GM19395 (cell line): Measurements from ENCODE around the gene TBX15.

ENCODE experiments used
- ATAC-seq: cut with Tn5 transposase; IDR thresholded peaks from one replicate; pipeline ENCODE4 v1.9.1; 2021; ENCODE audit warnings: mild to moderate bottlenecking, moderate library complexity; ENCODE audit not compliant: unreplicated experiment

The TBX15 gene

DNA sequence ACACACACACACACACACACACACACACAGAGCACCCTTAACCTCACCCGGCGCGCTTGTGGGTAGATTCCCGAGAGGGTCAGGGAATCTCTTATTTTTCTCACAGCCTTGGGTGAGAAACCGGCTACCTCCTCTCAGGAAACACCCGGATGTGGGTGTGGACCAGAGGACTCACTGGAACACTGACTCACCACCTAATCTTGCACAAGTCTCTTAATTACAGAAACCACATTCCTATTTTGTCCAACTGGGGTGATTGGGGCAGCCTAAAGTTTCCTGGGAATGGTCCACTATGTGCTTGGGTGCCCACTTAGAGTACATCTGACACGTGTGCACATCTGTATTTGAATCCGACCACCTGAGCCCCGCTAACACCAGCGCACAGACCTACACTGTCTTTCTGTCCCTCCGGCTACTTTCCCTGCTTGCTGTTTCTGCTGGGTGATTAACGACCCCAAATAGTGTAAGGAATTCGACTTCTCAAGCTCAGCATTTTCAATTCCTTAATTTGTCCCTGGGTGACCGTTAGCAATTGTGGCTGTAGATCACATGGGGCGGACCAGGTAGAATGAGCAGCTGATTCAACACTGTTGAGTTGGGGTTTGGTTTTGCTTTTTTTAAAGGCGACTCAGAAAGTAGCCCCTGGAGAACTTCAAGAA, 14.0 kb upstream of the TBX15 start:
- no peak for ATAC-seq

DNA sequence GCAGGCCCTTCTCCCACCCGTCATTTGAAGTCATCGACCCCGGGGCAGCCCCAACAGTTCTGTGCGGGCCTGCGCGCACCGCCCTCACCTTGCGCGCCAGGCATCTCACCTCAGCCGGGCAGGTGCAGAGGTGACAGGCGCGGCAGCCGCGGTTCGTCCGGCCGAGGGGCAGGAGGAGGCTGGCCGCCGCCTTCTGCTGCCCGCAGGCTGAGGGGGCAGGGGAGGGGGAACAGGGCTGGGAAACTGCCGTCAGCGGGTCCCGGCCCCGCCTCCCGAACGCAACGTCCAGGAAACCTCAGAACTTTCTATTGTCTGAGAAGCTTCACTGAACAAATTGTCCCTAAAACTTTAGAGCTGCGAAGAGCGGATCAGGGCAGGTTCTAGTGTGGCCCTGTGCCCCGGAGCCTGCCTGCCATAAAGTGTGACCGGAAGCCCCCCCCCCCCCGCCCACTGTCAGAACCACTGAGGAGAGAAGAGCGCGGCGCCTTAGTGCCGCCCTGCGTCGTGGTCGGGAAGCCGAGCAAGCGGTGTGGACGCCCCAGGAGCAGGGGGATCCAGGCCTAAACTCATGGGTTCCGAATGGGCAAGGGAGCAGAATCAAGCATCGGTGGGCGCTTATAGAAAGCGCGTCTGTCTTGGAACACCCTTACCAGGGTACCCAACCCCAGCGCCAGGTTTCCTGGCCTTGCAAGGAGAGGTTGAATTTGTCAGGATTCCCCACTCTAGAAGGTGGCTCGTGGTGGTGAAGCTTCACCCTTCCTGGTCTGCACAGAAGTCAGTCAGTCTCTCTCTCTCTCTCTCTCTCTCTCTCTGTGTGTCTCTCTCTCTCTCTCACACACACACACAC, 13.3 kb upstream of the TBX15 start:
- ATAC-seq = no peak

DNA sequence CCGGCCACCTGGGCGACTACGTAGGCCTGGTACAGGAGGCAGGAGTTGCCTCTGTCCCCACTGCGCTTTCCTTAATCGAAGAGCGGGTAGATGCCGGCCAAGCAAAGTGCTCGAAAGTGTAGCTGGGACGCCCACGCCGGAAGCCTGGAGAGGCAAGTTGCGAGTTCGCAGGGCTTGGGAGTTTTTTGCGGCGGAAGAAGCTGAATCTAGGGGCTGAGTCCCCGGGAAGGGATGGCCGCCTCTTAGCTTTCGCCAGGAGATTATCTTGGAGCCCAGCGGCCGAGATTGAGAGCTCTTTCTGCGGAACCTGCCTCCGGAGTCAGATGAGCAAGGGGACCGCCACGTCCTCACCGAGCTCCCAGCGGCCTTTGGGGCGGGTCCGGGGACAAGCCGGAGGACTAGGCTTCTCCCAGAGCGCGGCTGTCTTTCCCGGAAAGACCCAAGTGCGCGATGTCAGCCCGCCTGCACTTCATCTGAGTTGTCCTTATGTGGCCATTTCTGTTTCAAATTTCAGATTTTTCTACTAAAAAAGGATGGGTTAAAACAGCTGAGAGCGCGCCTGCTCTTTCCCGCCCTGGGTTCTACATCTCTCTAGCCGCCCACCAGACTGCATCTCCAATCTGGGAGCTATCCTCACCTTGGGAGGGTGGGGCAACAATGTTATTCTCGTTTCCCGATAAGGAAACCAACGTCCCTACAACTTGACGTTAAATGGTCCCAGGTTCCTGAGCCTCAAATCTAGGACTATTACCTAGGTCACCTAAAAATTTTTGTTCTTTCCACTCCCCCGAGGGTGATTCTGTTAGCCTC, 12.4 kb upstream of the TBX15 start:
- no peak for ATAC-seq

DNA sequence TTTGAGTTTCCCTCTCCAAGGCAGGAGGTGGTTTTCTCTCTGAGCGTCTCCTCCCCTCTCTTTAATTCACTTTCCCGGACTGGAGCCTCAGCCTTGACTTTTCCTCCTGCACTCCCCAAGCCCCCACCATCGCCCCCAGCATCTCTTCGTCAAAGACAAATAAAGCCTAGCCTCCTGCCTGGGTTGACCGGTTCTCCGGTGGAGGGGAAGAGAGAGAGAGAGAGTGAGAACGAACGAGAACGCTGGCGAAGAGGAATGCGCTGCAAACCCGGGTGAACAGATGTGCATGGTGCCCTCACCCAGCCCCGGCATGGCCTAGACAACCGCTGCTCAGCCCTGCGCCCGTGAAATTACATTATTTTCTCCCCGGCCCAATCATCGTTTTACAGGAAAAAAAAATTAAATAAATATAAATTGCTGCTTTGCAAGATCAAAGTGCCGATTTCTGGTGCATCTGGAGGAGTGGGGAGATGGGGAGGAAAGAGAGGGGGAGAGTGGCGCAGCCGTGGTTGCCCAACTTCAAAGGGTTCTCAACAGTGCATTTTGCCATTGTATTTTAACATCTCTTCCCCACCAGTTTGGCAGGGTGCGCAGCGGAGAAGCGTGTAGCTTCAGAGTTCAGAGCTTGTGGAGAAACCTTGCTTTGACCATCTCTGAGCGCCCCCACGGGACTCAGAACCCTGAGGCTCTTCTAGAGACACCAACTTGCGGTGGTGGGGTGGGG, 11.4 kb upstream of the TBX15 start:
- no peak for ATAC-seq

DNA sequence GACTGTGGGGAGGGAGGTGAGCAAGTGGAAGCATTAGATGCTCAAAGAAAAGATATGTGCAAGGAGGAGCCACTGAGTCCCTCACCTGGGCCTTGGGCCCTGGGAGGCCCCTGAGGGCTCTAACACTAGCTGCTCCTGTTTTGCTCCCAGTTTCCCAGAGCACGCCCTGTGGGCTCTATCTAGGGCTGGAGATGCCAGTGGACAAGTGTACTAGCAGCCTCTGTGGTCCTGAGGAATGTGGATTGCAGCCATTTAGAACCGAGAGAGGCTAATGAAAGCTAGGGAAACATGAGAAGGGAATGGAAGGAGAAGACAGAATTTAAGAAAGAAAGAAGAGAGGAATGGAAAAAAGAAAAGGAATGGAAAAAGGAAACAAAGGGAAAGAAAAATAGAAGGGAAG, 10.0 kb upstream of the TBX15 start:
- ATAC-seq = no peak

DNA sequence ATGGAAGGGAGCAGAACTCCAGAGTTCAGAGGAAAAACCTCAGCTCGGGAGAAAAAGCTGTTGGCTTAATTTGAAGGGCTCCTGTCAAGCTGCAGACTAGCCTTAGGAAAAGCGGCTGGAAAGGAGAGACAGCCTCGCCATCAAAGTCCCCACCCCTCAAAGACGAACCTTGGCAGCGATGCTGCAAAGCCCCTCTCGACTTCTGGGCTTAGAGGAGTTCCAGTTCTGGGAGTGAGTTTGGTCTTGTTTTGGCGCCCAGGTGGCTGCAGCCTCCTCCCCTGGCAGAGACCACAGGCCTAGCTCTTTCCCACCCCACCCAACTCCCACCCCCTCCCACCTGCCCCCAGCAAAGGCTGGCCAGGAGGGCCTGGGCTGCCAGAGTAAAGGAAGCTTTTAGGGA, 9.1 kb upstream of the TBX15 start:
- no peak for ATAC-seq

DNA sequence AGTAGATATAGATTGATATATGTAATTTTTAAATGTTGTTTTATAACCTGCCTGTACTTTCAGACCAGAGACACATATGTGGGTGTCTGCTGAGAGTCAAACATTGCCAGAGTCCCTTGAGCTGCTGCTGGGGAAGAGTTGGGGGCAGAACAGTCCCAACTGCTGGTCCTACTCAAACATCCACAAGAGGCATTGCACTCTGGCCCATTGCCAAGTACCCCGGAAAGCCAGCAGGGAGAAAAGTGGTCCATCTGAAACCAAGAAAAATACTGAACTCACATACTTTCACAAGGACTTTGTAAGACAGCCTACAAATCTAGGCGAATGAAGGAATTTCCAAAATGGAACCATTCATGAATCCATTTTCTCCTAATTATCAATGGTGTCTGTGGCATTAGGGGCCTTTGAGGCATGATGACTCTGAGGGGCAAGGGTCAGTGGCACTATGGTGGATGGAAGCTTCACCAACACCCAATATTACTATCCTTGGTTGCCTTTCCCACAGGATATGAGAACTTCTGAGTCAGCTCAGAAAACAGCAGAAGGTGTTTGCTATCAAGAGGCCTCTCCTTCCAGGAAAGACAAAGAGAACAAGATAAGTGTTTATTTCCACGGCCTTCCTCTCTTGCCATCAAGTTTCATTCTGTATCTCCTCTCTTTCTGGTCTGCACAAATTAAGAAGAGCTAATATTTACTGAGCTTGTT, 7.3 kb upstream of the TBX15 start:
- ATAC-seq = no peak

DNA sequence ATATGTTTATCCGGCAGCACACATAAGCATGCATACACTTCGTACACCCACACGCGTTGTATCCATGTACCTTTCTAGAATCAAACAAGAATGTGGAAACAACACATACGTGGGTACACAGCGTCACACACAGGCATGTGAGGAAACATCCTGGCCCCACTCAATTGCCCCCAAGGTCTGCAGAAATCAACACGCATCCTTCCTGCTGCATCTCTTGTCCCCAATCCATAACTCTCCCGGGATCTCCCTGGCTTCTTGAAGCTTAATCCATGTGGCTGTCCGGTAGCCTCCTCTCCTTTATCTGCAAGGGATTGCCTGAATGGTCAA, 5.5 kb upstream of the TBX15 start:
- ATAC-seq = no peak

DNA sequence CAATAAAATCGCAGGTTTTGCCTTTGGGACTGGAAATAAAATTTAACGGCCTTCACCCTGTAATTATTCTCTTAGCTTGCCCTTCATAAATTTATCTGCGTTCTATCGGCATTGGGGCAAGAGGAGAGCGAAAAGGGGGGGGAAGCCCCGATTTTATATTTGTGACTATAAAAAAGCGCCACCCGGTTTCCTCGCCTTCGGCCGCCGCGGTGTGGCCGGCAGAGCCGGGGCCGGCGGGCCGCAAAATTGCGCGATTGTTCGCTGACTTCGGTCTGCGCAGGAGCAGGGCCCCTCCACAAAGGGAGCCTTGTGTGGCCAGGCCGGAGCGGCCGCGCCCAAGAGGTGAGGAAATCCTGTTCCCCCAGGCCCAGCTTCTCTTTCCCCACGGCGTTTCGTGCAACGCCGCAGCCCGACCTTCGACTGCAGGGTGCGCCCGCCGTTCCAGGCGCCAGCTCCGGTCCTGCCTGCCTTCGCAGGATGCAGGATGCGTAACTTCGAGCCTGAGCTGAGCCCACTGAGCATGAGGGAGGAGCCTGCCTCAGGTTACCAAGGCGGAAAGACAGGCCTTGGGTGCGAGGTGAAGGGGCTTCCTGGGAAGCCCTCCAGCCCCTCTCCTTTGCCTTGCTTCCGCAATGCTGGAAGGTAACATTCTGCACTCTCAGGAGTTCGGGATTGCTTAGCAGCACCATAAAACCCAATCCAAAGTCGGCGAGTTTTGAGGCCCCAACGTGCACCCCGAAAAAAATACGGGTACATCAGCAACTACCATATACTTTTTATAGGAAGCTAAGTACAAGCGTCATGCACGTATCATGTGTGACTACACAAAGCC, 4.9 kb upstream of the TBX15 start:
- ATAC-seq = no peak

DNA sequence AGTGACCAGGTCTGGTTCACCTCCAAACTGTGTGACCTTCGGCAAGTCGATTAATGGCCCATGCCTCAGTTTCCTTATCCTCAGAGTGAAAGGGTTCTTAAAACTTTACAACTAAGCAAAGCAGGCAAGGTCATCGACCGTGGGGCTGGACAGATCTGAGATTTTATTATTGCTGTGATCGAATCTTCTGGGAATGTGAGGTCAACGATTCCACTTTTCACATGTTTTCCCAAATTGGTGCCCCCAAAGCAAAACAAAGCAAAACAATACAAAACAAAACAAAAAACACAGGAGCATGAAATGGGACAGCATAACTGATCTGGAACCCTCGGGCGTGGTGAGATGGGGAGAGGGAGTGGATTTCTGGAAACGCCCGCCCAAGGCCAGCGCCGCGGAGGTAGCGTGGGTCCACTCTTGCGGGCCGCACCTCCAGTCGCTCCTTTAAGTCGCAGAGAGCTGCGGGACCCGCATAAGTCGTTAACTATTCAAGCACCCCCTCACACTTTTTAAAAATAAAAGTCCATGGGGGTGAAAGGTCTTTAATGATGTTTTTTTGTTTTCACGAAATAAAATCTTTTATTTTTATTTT, 4.2 kb upstream of the TBX15 start:
- ATAC-seq = no peak

DNA sequence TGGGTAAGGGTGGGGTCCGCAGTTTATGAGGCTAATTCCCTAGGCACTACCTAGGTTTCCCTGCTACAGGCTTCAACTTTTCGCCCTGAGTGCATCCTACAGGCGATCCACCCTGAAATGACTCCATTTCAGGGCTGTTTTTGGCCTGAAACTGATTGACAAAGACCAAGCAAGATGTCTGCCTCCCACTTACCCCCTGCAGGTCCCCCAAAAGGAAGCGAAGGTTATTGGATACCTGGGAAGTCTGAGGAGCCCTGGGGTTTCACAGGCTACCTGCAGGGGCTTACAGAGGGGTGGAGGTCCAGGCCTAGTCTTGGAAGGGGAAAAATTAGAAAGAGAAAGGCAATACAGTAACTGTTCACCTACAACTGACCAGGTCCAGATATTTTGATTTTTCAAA, 3.3 kb upstream of the TBX15 start:
- no peak for ATAC-seq

DNA sequence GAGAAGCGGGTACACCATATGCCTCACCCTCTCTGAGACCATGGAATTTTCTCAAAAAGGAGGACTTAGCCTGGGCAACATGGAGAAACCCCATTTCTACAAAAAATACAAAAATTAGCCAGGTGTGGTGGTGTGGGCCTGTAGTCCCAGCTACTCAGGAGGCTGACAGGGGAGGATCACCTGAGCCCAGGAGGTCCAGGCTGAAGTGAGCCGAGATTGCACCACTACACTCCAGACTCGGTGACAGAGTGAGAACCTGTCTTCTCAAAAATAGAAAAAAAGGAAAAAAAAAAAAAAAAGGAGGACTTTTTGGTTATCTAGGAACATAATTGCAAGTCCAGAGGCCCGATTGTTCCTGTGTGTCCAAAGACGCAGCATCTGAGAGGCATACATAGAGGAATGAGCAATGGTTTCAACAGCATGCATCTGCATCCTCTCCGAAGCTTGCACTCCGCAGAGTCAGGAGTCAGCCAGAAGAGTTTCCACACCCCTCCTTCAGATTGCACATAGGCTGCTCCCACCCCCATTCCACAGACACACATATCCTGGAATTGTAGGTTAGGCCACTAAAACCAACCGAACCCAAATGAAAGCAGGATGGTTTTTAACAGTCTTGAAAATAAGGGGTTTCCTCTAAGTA, 2.5 kb upstream of the TBX15 start:
- no peak for ATAC-seq

DNA sequence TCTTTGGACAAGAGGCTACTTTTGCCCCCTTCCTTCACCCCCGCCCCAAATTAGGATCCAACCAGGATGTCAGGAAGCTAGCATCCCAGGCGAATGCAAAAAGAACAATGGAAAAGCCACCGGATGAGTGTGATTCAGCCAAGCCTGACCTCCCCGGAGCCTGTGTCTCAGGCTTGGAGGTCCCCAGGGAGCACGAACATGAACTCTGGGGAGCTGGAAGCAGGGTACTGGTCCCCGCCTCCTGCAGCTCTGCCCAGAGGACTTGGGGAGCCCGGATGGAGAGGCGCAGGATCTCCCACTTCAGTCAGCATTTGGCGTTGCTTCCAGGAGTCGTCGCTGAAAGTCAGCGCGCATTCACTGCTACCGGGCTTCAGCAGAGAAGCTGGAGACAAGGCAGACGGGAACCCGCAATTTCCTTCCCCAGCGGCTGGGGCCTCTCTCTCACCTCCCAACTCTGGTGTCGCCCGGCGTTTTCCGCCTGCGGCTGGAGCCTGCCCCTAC, 1.8 kb upstream of the TBX15 start:
- no peak for ATAC-seq

DNA sequence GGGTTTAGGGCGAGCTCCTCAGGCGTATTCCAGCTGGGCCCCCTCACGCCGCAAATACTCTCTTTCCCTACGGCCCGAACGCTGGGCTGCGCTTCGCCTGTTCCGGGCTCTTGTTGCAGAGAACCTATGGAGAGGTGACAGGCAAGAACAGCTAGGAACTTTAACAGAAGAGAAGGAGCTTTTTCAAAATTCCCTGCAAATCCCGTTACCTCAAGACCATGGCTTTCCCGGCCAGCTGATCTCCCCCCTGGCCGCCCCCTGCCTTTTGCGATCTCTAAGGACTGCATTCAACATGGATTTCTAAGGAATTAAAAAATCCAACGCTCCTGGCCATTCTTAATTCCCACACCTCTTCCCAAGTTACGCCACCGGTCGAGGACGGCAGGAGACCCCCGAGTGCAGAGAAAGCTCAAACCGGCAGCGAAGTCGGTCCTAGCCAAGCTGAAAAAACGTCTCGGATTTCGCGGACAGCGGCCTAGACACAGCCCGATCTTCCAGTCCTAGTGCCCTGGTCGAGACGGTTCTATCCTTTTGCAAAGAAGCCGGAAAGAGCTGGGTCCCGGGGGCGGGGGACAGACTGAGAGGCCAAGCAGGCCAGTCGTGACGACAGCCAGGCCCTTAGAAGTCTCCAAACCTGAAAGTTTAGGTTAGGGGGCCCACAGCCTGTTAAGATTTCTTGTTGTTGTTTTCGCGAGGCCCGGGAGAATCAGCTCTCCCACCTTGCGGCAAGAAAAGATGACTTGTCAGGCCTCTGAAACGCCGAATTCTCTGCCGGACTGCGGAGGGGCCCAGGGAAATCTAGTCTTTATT, 1.1 kb upstream of the TBX15 start:
- no peak for ATAC-seq

DNA sequence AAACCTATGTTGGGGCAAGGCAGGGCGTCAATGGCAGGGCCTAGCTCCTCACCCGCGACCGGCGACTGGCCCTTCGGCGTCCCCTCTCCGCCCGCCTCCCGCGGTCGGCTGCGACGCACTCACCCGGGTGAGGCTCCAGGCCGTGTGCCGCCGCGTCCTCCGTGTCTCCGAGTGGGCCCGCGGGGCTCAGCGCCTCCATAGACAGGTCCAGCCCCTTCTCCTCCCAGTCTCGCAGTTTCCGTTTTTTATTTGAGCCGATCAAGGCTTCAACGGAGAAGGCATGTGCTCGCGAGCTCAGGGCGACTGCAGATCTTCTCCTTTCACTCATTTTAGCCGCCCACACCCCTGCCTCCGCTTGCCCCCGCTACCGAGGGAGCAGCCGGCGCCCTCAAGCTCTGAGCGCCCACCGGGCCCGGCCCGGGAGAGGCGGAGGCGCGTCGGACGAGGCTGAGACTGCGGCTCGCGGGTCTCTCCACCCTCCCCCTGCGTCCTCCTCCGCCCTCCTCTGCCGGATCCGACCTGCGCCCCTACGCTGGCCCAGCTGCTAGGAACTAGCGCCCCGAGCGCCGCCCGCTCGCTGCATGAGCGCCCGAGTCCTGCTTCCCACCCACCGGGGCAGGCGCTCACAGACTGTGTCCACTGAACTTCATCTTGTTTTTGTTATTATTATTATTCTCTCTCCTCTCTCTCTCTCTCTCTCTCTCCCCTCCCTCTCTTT, 516 bp downstream of the TBX15 start:
- no peak for ATAC-seq

DNA sequence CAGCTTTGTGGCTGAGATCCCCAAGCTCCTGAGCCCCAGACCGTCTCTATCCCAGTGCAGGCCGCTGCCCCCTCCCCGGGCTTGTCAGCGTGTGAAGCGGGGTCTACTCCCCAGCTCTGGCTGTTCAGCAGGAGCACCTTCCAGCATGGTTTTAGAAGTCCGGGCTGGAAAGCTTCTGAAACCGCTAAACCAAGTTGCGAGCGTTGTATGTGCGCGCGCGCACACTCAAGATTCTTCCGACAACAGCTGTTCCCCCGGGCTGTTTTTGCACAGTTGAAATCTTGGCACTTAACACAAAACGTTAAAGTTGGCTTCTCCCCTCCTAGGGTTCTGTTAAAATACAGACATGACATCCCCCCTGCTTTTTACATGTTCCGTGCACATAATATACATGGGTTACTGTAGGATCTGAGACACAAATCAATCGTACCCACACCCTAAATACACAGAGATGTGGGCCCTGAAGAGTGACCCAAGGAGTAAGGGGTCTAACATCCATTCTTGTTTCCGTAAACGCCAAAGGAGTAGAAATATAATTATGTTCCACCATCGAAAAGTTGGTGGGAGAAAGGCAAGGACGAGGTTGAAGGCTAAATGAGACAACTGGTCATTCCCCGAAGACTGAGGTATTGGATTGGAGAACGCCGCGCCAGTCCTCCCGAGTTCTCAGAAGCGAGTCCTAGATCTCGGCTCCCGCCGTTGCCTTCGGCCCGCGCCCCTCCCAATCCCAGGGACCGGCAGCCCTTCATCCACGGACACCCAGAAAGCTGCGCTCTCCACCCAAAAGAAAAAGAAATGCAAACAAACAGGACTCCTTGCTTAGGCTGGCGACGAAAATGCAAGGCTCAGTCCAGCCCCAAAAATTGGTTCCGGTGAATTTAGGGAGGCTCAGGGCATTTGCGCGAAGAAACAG, 1.3 kb downstream of the TBX15 start:
- ATAC-seq = no peak
